GM12801 (cell line): Measurements from ENCODE around the gene NUCB2.

Experiments
- CTCF ChIP-seq: IDR thresholded peaks from one replicate; pipeline ENCODE4 v1.5.1; 2011; ENCODE audit warnings: control low read depth; ENCODE audit not compliant: insufficient read length; ENCODE audit errors: extremely low read depth

NUCB2 gene

GRCh38 chr11:17381156-17381555 is 104.6 kb downstream of the NUCB2 start:
- no peak for TF ChIP-seq CTCF
